Panc1 (cell line): Measurements from ENCODE around the gene HADHB. TPM values are rescaled to one million over a fixed set of nuclear protein-coding genes. Genes with fewer than 3 reads are reported as not detected.
A peak's percentile ranks its signal among the peaks of the same experiment; 100 is the strongest.

Source experiments
- ATAC-seq: fragments of 200-7000 bp; cut with Tn5 transposase; 2 replicates; pipeline ENCODE4 v1.9.1; 2020; ENCODE audit warnings: mild to moderate bottlenecking, moderate library complexity
- BruUV-seq: library from RNA; stranded (reverse); fragments of 400-500 nt; replicated peaks from 2 replicates; lab custom pipeline; 2021; lab: Mats Ljungman, UMichigan
- CTCF ChIA-PET: fragments of 300-600 bp; sonication (Branson Sonifier 250); formaldehyde crosslinking; loops from one replicate; lab custom pipeline; 2022; ENCODE audit warnings: antibody characterized with exemption; lab: Charles Lee
- POLR2A ChIA-PET: fragments of 300-600 bp; sonication (Branson Sonifier 250); formaldehyde crosslinking; loops from one replicate; lab custom pipeline; 2022; ENCODE audit warnings: antibody characterized with exemption; lab: Charles Lee
- DNase-seq: peaks from one replicate; pipeline ENCODE4 v3.0.0-alpha.2; 2010; ENCODE audit warnings: low read depth, low spot score
- H3K27ac ChIP-seq: 2 replicates; pipeline ENCODE4 v1.5.1; 2011; ENCODE audit warnings: mild to moderate bottlenecking, low read length, inconsistent platforms
- H3K27me3 ChIP-seq: fragments of 200-500 bp; sonication (Bioruptor generic); 2 replicates; pipeline ENCODE4 v1.6.0; 2014; ENCODE audit warnings: low read length, inconsistent platforms; ENCODE audit not compliant: control insufficient read depth, insufficient read depth
- H3K36me3 ChIP-seq: fragments of 200-500 bp; sonication (Bioruptor generic); 2 replicates; pipeline ENCODE4 v1.5.1; 2014; ENCODE audit warnings: inconsistent platforms, mild to moderate bottlenecking, low read length, moderate library complexity; ENCODE audit not compliant: control insufficient read depth, insufficient read depth
- H3K4me1 ChIP-seq: 2 replicates; pipeline ENCODE4 v1.5.1; 2011; ENCODE audit warnings: inconsistent platforms, mild to moderate bottlenecking, low read length, moderate library complexity; ENCODE audit not compliant: control insufficient read depth, insufficient read depth
- H3K4me3 ChIP-seq, 2 experiments: 2 replicates each; pipeline ENCODE4 v1.5.1; 2011 to 2012; ENCODE audit warnings: low read depth in 2 of 2, low read length in 2 of 2, mild to moderate bottlenecking in 2 of 2, inconsistent platforms in 1 of 2, moderate library complexity in 1 of 2
- H3K9me3 ChIP-seq: fragments of 200-500 bp; sonication (Bioruptor generic); 2 replicates; pipeline ENCODE4 v1.5.1; 2014; ENCODE audit warnings: low read depth, mild to moderate bottlenecking, inconsistent platforms, low read length, moderate library complexity; ENCODE audit not compliant: control insufficient read depth, insufficient read depth
- CTCF ChIP-seq: fragments of 450-650 bp; IDR thresholded peaks from 2 replicates; pipeline ENCODE4 v1.5.1; 2017; ENCODE audit warnings: mild to moderate bottlenecking
- POLR2AphosphoS5 ChIP-seq: IDR thresholded peaks from 2 replicates; pipeline ENCODE4 v1.6.1; 2012; ENCODE audit warnings: mild to moderate bottlenecking, low read depth, low read length, moderate library complexity
- REST ChIP-seq, 2 experiments: IDR thresholded peaks; 2 replicates each; pipeline ENCODE4 v1.6.1; 2011 to 2012; ENCODE audit warnings: low read depth in 2 of 2, control low read depth in 1 of 2, low read length in 1 of 2, mild to moderate bottlenecking in 1 of 2, moderate library complexity in 1 of 2; ENCODE audit not compliant: insufficient read depth in 1 of 2
- SIN3A ChIP-seq: IDR thresholded peaks from 2 replicates; pipeline ENCODE4 v1.6.1; 2012; ENCODE audit warnings: low read depth, mild to moderate bottlenecking, low read length, moderate library complexity, borderline replicate concordance; ENCODE audit not compliant: insufficient read depth
- TCF7L2 ChIP-seq: IDR thresholded peaks from 2 replicates; pipeline ENCODE4 v1.6.1; 2011; ENCODE audit warnings: mild to moderate bottlenecking, low read depth, low read length, inconsistent platforms
- in situ Hi-C: cut with HindIII; loops from 2 replicates; pipeline ENCODE4 v1.10.0; 2016; ENCODE audit warnings: low sequenced_read_pairs, low pct_unique_long_range_greater_than_20kb
- intact Hi-C: fragments of 100-400 bp; cut with micrococcal nuclease; formaldehyde crosslinking; loops from one replicate; pipeline ENCODE4 v1.10.0; 2022; ENCODE audit not compliant: unreplicated experiment
- total RNA-seq: library from RNA; stranded (reverse); gene quantifications from one replicate; pipeline ENCODE4 v1.2.1, GENCODE V29; 2021; ENCODE audit not compliant: unreplicated experiment

HADHB gene
- total RNA-seq, 1 experiment from 2014 or later, result 106 TPM

- Histone ChIP-seq H3K36me3 (peaks cover 12% of the 10 kb centered on the region), H3K27ac (no peak overlapping the region), H3K27me3 (no peaks in the 10 kb centered on the region), H3K4me1 (no peaks in the 10 kb centered on the region), H3K9me3 (no peaks in the 10 kb centered on the region), H3K4me3 (no peak overlapping the region)
- in situ Hi-C loops (no loop called here), intact Hi-C loops (no loop called here)
- ATAC-seq (no peak), DNase-seq (no peak)
- ChIA-PET POLR2A (no interaction called here), CTCF (no interaction called here)
- TF ChIP-seq TCF7L2 (no peak), POLR2AphosphoS5 (no peak), CTCF (no peak), SIN3A (no peak), REST (IDR thresholded peaks at IDR 0.05; ENCODE audit: insufficient read depth in 1 of 2, low read depth in 2 of 2, low read length in 1 of 2) (no peak)
- BruUV-seq, result no TSS peak
Observed at GRCh38 chr2:26285931-26286330, 41.2 kb downstream of the HADHB start.

GRCh38 chr2:26290001-26290400 is 45.3 kb downstream of the HADHB start:
- no peak overlapping the region for H3K27ac ChIP-seq
- TF ChIP-seq SIN3A (no peak), POLR2AphosphoS5 (no peak), CTCF (no peak), TCF7L2 (no peak), REST (IDR thresholded peaks at IDR 0.05; ENCODE audit: insufficient read depth in 1 of 2, low read depth in 2 of 2, low read length in 1 of 2) (no peak)
- BruUV-seq, result TSS peak; percentile 58
- H3K4me1 ChIP-seq, result no peaks in the 10 kb centered on the region
- ATAC-seq (no peak), DNase-seq (no peak)
- 0 out of 2 replicates have a peak, but pooled peaks cover 3% of the 10 kb centered on the region for H3K36me3 ChIP-seq
- CTCF ChIA-PET, result no interaction called here
- intact Hi-C loops, result no loop called here
- in situ Hi-C loops, result no loop called here
- H3K27me3 ChIP-seq, result no peaks in the 10 kb centered on the region
- H3K4me3 ChIP-seq, result no peak overlapping the region
- POLR2A ChIA-PET, result interaction anchor here (0.6 kb wide), 1 partner anchor 51 kb away, joined by 3 read pairs; no protein-coding TSS in a partner anchor
- no peaks in the 10 kb centered on the region for H3K9me3 ChIP-seq
